GM10266 (cell line): ENCODE measurements around the gene TADA3.

Source experiments
- DNase-seq: peaks from one replicate; pipeline ENCODE4 v3.0.0; 2012; ENCODE audit errors: extremely low spot score
- TF ChIP-seq, protein P1 (sequence below): IDR thresholded peaks from 2 replicates; pipeline ENCODE4 v1.5.1; 2012; ENCODE audit warnings: mild to moderate bottlenecking, low read depth; ENCODE audit not compliant: control insufficient read depth, insufficient read depth; ENCODE audit errors: missing control alignments

Gene TADA3

DNA sequence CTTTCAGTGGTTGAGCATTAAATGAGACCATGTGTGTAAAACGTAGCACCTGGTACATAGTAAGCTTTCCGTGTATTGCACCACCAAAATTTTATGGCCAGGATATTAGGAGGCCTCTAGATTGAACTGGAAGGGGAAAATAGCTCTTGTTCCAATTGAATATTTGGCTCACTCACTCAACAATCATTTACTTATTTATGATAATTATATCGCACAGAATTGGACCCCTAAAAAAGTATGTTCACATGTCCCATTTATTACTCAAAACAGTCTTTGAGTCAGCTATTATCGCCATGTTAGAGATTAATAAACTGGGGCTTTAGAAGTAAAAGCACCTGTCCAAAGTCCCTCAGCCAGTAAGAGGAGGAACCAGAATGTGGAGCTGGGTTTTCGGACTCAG is 12.7 kb upstream of the TADA3 start:
- TF ChIP-seq, protein P1, sequence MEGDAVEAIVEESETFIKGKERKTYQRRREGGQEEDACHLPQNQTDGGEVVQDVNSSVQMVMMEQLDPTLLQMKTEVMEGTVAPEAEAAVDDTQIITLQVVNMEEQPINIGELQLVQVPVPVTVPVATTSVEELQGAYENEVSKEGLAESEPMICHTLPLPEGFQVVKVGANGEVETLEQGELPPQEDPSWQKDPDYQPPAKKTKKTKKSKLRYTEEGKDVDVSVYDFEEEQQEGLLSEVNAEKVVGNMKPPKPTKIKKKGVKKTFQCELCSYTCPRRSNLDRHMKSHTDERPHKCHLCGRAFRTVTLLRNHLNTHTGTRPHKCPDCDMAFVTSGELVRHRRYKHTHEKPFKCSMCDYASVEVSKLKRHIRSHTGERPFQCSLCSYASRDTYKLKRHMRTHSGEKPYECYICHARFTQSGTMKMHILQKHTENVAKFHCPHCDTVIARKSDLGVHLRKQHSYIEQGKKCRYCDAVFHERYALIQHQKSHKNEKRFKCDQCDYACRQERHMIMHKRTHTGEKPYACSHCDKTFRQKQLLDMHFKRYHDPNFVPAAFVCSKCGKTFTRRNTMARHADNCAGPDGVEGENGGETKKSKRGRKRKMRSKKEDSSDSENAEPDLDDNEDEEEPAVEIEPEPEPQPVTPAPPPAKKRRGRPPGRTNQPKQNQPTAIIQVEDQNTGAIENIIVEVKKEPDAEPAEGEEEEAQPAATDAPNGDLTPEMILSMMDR: no peak

DNA sequence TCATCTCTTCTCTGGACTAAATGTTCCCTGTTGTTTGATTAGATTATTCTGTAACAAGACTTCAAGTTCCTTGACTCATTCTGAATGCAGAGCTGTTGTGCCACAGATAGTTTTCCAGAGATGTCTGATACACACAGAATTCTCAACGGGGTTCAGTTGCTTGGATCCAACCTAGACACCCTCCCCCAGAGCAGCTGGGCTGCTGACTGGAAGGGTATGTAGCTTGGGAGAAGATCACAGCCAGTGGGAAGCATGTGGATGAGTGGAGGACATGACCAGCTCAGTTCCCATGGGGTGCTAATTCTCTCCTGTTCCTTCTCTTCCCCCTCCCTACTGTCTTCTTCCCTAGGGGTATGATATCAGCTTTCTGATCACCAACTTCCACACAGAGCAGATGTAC is 11.2 kb upstream of the TADA3 start:
- no peak for DNase-seq
- TF ChIP-seq, protein P1: no peak

More for the DNA sequence above, 12.7 kb upstream of the TADA3 start:
- DNase-seq: no peak

DNA sequence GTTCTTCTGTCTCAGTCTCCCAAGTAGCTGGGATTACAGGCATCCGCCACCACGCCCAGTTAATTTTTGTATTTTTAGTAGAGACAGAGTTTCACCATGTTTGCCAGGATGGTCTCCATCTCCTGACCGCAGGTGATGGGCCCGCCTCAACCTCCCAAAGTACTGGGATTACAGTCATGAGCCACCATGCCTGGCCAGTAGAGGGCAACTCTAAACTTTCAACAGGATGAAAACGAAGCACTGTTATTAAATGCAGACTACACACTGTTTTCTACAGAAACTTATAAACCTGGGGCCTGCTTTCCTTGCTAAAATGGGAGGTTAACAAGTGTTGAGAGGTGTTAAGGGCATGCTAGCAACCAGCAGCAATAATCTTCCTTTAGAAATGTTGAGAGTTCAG is 8.3 kb upstream of the TADA3 start:
- no peak for DNase-seq
- TF ChIP-seq, protein P1: peak; percentile 32

DNA sequence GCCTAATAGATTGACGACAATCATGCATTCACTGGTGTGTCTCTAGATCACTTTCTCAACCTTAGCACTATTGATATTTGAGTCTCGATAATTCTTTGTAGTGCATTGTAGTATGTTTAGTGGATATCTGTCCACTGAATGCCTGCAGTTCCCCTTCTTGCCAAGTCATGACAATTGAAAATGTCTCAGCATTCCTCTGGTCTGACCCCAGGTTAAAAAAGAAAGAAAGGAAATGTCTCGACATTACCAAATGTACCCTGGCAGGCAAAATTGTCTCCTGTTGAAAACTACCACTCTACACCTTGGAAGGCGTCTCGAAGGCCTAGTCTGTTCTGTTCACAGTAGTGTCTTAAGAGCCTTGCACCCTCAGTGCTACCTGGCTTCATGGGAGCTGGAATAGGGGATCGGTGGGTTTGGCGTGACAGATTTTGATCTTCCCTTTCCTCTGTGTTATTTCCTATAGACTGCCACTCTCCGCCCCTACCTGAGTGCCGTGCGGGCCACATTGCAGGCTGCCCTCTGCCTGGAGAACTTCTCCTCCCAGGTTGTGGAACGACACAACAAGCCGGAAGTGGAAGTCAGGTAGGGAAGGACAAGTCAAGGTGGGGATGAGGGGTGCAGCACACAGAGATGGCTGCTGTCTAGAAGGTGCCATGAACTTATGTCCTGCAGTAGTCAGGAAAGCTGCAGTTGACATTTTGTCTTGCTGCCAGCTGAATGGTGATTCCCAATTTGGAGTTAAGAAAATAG is 5.1 kb upstream of the TADA3 start:
- TF ChIP-seq, protein P1: no peak
- no peak for DNase-seq

DNA sequence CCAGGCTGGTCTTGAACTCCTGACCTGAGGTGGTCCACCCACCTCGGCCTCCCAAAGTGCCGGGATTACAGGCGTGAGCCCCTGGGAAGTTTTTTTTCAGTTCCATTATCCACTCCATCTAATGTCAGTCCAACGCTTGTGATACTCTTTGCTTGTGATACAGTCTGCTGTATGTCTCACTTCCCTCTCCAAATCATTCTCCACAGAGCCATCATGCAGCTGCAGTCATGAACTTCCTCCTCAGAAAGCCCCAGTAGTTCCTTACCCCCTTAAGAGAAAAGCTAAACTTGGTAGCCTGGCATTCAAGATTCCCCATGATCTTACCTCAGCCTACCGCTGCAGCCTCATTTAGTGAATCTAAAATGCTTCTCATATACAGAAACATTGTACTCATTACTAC is 2.9 kb upstream of the TADA3 start:
- DNase-seq: no peak
- TF ChIP-seq, protein P1: no peak

DNA sequence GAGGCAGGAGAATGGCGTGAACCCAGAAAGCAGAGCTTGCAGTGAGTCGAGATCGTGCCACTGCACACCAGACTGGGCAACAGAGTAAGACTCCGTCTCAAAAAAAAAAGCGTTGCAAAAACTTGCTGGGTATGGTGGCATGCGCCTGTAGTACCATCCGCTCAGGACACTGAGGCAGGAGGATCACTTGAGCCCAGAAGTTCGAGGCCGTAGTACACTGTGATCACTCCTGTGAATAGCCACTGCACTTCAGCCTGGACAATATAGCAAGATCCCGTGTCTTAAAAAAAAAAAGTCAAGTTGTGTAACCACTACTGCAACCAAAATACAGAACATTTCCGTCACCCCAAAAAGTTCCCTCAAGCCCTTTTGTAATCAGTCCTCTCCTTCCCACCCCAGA is 2.1 kb upstream of the TADA3 start:
- no peak for DNase-seq
- TF ChIP-seq, protein P1: no peak

DNA sequence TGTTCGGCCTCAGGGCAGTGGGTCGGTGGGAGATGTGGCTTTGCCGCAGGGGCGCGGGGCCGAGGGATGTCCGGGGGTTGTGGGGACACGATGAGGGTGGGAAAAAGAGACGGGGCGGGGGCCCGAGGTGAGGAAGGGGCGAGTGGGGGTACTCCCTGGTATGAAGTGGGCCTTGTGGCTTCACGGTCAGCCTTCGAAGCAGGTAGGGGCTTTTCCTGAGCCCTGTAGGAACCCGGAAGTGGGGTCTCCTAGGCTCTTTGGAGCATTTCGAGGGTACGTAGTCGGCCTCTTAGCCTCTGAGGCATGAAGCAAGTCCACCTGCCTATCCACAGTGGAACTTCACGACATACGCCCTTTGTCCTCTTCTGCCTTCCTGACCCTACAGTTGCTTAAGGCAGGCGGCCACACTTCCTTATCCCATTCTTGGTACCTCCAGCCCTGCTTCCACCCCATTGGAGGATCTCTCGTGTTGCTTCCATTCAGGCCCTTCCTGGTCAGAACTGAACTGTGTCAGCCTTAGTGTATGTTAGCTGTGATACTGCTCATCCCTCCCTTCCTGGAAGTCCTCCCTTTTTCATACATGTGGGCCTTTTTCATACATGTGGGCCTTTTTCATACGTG is 998 bp upstream of the TADA3 start:
- DNase-seq: peak; percentile 33
- TF ChIP-seq, protein P1: no peak
